ENCODE results near the gene P2RY12.

P2RY12 gene

GRCh38 chr3:151384741-151385174, at the start of gene P2RY12:
Gene P2RY12, minus strand, starts transcription at chr3:151384753. Its CDS starts 45,908 bp downstream, at chr3:151338845.
- DNase-seq (ENCODE audit: low read depth in 2 of 2) = no peak

- no peak for DNase-seq (ENCODE audit: low read depth in 2 of 2)
Measured at GRCh38 chr3:151432616-151433372, 48.2 kb upstream of the P2RY12 start.

- no peak for DNase-seq (ENCODE audit: low read depth in 2 of 2)
Measured at GRCh38 chr3:151431940-151432339, 47.4 kb upstream of the P2RY12 start.

GRCh38 chr3:151430821-151431484, 46.4 kb upstream of the P2RY12 start:
- DNase-seq (ENCODE audit: low read depth in 2 of 2) = no peak

GRCh38 chr3:151428386-151428785, 43.8 kb upstream of the P2RY12 start:
- no peak for DNase-seq (ENCODE audit: low read depth in 2 of 2)

- DNase-seq (ENCODE audit: low read depth in 2 of 2) = no peak
Measured at GRCh38 chr3:151426341-151426657, 41.7 kb upstream of the P2RY12 start.

GRCh38 chr3:151425627-151426340, 41.2 kb upstream of the P2RY12 start:
- no peak for DNase-seq (ENCODE audit: low read depth in 2 of 2)

- no peak for DNase-seq (ENCODE audit: low read depth in 2 of 2)
Measured at GRCh38 chr3:151423091-151423490, 38.5 kb upstream of the P2RY12 start.

GRCh38 chr3:151421938-151422337, 37.4 kb upstream of the P2RY12 start:
- no peak for DNase-seq (ENCODE audit: low read depth in 2 of 2)

GRCh38 chr3:151419806-151420205, 35.3 kb upstream of the P2RY12 start:
- no peak for DNase-seq (ENCODE audit: low read depth in 2 of 2)

- no peak for DNase-seq (ENCODE audit: low read depth in 2 of 2)
Measured at GRCh38 chr3:151415289-151415688, 30.7 kb upstream of the P2RY12 start.

- no peak for DNase-seq (ENCODE audit: low read depth in 2 of 2)
Measured at GRCh38 chr3:151412989-151413388, 28.4 kb upstream of the P2RY12 start.

- no peak for DNase-seq (ENCODE audit: low read depth in 2 of 2)
Measured at GRCh38 chr3:151410891-151411559, 26.5 kb upstream of the P2RY12 start.

- DNase-seq (ENCODE audit: low read depth in 2 of 2) = no peak
Measured at GRCh38 chr3:151407928-151408327, 23.4 kb upstream of the P2RY12 start.

- DNase-seq (ENCODE audit: low read depth in 2 of 2) = no peak
Measured at GRCh38 chr3:151404316-151404715, 19.8 kb upstream of the P2RY12 start.

- DNase-seq (ENCODE audit: low read depth in 2 of 2) = no peak
Measured at GRCh38 chr3:151403246-151403645, 18.7 kb upstream of the P2RY12 start.

GRCh38 chr3:151402349-151402748, 17.8 kb upstream of the P2RY12 start:
- no peak for DNase-seq (ENCODE audit: low read depth in 2 of 2)

- DNase-seq (ENCODE audit: low read depth in 2 of 2) = no peak
Measured at GRCh38 chr3:151400341-151400740, 15.8 kb upstream of the P2RY12 start.

- DNase-seq (ENCODE audit: low read depth in 2 of 2) = no peak
Measured at GRCh38 chr3:151398895-151399294, 14.3 kb upstream of the P2RY12 start.

- no peak for DNase-seq (ENCODE audit: low read depth in 2 of 2)
Measured at GRCh38 chr3:151395806-151396205, 11.3 kb upstream of the P2RY12 start.

- no peak for DNase-seq (ENCODE audit: low read depth in 2 of 2)
Measured at GRCh38 chr3:151394611-151395010, 10.1 kb upstream of the P2RY12 start.

GRCh38 chr3:151393941-151394340, 9.4 kb upstream of the P2RY12 start:
- no peak for DNase-seq (ENCODE audit: low read depth in 2 of 2)
